Neural progenitor cell (in vitro differentiated cells): Measurements from ENCODE around the gene TFPI2.

Experiments
- CTCF ChIP-seq: fragments of 200-600 bp; sonication (generic); IDR thresholded peaks from 2 replicates; pipeline ENCODE4 v1.5.1; 2017; ENCODE audit warnings: antibody characterized with exemption, mild to moderate bottlenecking
- EZH2 ChIP-seq: fragments of 200-600 bp; sonication (generic); IDR thresholded peaks from 2 replicates; pipeline ENCODE4 v1.6.1; 2017; ENCODE audit warnings: antibody characterized with exemption, mild to moderate bottlenecking, moderate library complexity

- no peak for TF ChIP-seq CTCF
- no peak for TF ChIP-seq EZH2
These were observed 34.2 kb downstream of the TFPI2 start for GRCh38 chr7:93856323-93856722.
